Uterus (tissue), 4 donors: ENCODE data around the gene TMEM178A. TPM values are rescaled to one million over a fixed set of nuclear protein-coding genes. Genes with fewer than 3 reads are reported as not detected.
"Not testable (repeated sequence)": the region's sequence is repeated elsewhere in the genome, so short reads cannot be mapped to it uniquely, and the experiment has no call there.

Experiments used
- DNase-seq, 2 donors: peaks; one replicate each; pipeline ENCODE4 v3.0.0-alpha.2; 2019 to 2020
- H3K27ac ChIP-seq, 2 donors: fragments of 200-600 bp; sonication (generic); 1 replicate in 1 of 2; 2 replicates in 1 of 2; pipeline ENCODE4 v1.5.1; 2016 to 2018
- H3K27me3 ChIP-seq, 2 donors: fragments of 200-600 bp; sonication (generic); one replicate each; pipeline ENCODE4 v1.5.1; 2018 to 2019; ENCODE audit warnings: control low read depth in 1 of 2
- H3K36me3 ChIP-seq, 2 donors: fragments of 200-600 bp; sonication (generic); one replicate each; pipeline ENCODE4 v1.5.1; 2019; ENCODE audit warnings: control low read depth in 1 of 2
- H3K4me1 ChIP-seq, 2 donors: fragments of 200-600 bp; sonication (generic); one replicate each; pipeline ENCODE4 v1.5.1; 2018 to 2019; ENCODE audit warnings: control low read depth in 1 of 2
- H3K4me3 ChIP-seq, 2 donors: fragments of 200-600 bp; sonication (generic); 1 replicate in 1 of 2; 2 replicates in 1 of 2; pipeline ENCODE4 v1.5.1; 2018 to 2019; ENCODE audit warnings: mild to moderate bottlenecking in 1 of 2
- H3K9me3 ChIP-seq, 2 donors: fragments of 200-600 bp; sonication (generic); one replicate each; pipeline ENCODE4 v1.5.1; 2019; ENCODE audit warnings: control low read depth in 1 of 2
- POLR2A ChIP-seq, 2 donors: fragments of 450-650 bp; IDR thresholded peaks; one replicate each; pipeline ENCODE4 v1.6.1; 2016; ENCODE audit warnings: antibody characterized with exemption in 2 of 2, mild to moderate bottlenecking in 1 of 2, moderate library complexity in 1 of 2
- intact Hi-C: fragments of 100-400 bp; cut with DNase I; formaldehyde crosslinking; loops from one replicate; pipeline ENCODE4 v1.15.1; 2023; ENCODE audit warnings: low total_unique reads
- total RNA-seq, 4 donors: library from RNA; depleted of rRNA in 3 of 4; stranded (reverse); fragments of >200 nt in 3 of 4; gene quantifications; one replicate each; pipeline versions ENCODE4 v1.1.0 to v1.2.4, GENCODE V29; 2014 to 2023
- TF ChIP-seq, protein P1 (sequence below), 4 experiments: fragments of 200-600 bp in 2 of 4; fragments of 450-650 bp in 2 of 4; sonication (generic) in 2 of 4; IDR thresholded peaks; one replicate each; pipeline ENCODE4 v1.5.1; 2016 to 2019; ENCODE audit warnings: antibody characterized with exemption in 4 of 4, mild to moderate bottlenecking in 2 of 4, moderate library complexity in 1 of 4
- donor health status: DM: yes; HTN: yes; CAD: no.

The TMEM178A gene
- total RNA-seq, 4 donors from 2014 or later, result 3.1 to 3.9 TPM; not detected in 2

DNA sequence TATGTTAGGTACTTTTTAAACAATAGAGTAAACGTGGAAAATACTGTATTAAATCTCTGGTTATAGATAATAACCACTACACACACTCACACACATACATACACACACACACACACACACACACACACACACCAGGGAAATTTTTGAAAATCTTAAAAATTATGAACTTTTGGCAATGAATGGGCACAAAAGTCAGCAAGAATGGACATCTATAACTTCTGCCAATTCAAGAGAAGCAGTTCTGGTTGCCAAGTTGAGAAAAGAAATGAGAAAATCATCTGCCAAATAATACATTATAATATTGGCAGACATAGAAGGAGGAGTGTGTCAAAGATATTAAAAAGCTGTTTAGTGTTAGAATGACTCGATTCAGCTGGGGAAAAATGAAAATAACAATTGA, 42.9 kb upstream of the TMEM178A start:
- Histone ChIP-seq H3K4me3 (no peak overlapping the region), H3K27me3 (no peaks in the 10 kb centered on the region), H3K36me3 (no peaks in the 10 kb centered on the region), H3K9me3 (no peaks in the 10 kb centered on the region), H3K4me1 (no peaks in the 10 kb centered on the region), H3K27ac (no peak overlapping the region)
- no peak for DNase-seq
- intact Hi-C loops, result no loop called here
- TF ChIP-seq, protein P1, sequence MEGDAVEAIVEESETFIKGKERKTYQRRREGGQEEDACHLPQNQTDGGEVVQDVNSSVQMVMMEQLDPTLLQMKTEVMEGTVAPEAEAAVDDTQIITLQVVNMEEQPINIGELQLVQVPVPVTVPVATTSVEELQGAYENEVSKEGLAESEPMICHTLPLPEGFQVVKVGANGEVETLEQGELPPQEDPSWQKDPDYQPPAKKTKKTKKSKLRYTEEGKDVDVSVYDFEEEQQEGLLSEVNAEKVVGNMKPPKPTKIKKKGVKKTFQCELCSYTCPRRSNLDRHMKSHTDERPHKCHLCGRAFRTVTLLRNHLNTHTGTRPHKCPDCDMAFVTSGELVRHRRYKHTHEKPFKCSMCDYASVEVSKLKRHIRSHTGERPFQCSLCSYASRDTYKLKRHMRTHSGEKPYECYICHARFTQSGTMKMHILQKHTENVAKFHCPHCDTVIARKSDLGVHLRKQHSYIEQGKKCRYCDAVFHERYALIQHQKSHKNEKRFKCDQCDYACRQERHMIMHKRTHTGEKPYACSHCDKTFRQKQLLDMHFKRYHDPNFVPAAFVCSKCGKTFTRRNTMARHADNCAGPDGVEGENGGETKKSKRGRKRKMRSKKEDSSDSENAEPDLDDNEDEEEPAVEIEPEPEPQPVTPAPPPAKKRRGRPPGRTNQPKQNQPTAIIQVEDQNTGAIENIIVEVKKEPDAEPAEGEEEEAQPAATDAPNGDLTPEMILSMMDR (IDR thresholded peaks at IDR 0.05), result no peak
- TF ChIP-seq POLR2A (IDR thresholded peaks at IDR 0.05), result no peak

DNA sequence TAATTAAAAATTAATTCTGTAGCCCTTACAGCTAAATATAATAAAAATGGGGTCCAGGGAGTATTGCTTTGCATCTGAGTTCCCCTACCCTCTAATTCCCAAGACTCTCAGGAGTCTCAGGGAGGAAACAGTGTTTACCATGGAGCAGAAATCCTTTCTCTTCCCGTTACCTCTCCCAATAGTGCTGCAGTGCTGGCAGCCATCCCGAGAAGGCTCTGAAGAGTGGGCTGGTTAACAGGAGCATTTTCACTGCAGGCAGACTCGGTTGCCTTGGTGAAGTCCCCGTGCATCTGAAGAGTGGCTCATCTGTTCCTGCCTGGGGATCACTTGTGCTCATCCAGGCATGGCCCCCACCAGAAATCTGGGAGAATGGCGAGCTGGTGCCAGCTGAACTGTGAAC, 41.8 kb upstream of the TMEM178A start:
- H3K36me3 ChIP-seq, result no peaks in the 10 kb centered on the region
- H3K4me1 ChIP-seq, result no peaks in the 10 kb centered on the region
- H3K9me3 ChIP-seq, result no peaks in the 10 kb centered on the region
- H3K27ac ChIP-seq, result no peak overlapping the region
- TF ChIP-seq, protein P1 (IDR thresholded peaks at IDR 0.05), result no peak
- no peak for TF ChIP-seq POLR2A (IDR thresholded peaks at IDR 0.05)
- no peak overlapping the region for H3K4me3 ChIP-seq
- no peaks in the 10 kb centered on the region for H3K27me3 ChIP-seq
- no peak for DNase-seq
- intact Hi-C loops, result no loop called here

DNA sequence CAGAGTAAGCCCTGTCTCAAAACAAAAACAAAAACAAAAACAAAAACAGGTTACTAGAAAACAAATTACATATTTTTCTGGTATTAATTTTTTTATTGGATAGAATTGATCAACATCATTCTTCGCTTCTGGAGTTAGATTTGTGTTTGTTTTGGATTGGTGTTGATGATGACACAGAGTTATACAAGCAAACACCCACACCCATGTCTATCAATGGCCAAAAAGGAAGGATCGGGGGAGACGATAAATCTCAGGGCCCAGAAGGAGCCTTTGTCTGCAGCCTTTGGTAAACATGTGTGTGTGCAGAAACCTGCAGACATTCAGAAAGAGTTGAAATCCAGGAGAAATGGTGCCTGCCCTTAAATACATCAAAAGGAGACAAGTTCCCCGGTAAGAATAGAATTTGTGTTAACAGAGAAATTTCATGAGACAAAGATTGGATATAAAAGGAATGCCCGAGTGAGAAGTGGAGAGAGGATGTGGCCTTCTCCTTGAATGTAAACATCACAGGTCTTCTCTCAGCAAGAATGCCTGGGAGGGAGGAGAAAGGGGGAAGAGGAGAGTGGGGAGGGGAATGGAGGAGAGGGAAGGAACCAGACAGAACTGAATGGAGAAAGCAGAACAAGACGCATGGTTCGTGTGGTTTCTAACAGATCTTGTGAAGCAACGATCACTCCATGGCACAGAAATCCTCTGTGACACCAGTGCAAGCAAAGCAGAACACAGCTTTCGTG, 40.4 kb upstream of the TMEM178A start:
- DNase-seq, result no peak
- H3K27me3 ChIP-seq, result no peaks in the 10 kb centered on the region
- no peak overlapping the region for H3K27ac ChIP-seq
- H3K4me3 ChIP-seq, result no peak overlapping the region
- H3K4me1 ChIP-seq, result no peaks in the 10 kb centered on the region
- intact Hi-C loops, result no loop called here
- no peaks in the 10 kb centered on the region for H3K36me3 ChIP-seq
- TF ChIP-seq, protein P1 (IDR thresholded peaks at IDR 0.05), result no peak
- TF ChIP-seq POLR2A (IDR thresholded peaks at IDR 0.05), result no peak
- no peaks in the 10 kb centered on the region for H3K9me3 ChIP-seq

DNA sequence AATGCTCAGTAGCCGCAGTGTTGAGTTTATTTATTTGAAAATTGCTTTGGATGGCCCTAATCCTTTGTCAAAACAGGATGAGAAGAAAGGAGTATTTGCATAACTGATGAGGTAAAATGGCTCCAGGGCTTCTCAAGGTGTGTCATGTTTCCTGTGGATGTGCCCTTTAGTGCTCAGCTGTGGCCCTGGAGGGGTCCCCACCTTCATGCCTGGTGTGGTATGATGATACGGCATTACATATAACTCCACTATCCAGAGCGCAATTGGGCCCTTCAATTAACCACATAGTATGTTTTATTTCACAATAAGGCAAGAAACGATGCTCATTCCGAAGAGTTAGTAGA, 39.8 kb upstream of the TMEM178A start:
- TF ChIP-seq POLR2A (IDR thresholded peaks at IDR 0.05), result no peak
- TF ChIP-seq, protein P1 (IDR thresholded peaks at IDR 0.05), result no peak
- H3K27ac ChIP-seq, result no peak overlapping the region
- no peaks in the 10 kb centered on the region for H3K9me3 ChIP-seq
- no peaks in the 10 kb centered on the region for H3K36me3 ChIP-seq
- H3K27me3 ChIP-seq, result no peaks in the 10 kb centered on the region
- no peak overlapping the region for H3K4me3 ChIP-seq
- H3K4me1 ChIP-seq, result no peaks in the 10 kb centered on the region
- intact Hi-C loops, result no loop called here
- DNase-seq, result no peak

DNA sequence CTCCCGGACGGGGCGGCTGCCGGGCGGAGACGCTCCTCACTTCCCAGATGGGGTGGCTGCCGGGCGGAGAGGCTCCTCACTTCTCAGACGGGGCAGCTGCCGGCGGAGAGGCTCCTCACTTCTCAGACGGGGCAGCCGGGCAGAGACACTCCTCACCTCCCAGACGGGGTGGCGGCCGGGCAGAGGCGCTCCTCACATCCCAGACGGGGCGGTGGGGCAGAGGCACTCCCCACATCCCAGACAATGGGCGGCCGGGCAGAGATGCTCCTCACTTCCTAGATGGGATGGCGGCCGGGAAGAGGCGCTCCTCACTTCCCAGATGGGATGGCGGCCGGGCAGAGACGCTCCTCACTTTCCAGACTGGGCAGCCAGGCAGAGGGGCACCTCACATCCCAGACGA, 37.4 kb upstream of the TMEM178A start:
- H3K36me3 ChIP-seq, H3K4me1 ChIP-seq, H3K4me3 ChIP-seq, H3K27me3 ChIP-seq, intact Hi-C loops, DNase-seq, H3K27ac ChIP-seq, H3K9me3 ChIP-seq: not testable (repeated sequence)

DNA sequence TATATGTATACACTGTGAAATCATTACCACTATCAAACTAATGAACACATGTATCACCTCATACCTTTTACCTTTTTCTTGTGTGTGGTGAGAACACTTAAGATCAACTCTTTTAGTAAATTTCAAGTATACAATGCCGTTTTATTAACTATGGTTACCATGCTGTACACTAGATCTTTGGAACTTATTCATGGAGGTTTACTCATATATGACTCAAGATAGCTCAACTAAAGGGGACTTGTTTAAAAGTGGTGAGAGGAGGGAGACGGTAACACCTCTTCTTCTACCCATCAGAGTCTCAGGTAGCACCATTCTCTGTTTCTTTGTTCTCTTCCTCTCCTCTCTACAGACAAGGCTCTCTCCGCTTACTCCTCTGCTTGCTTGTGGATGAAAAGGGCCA, 36.1 kb upstream of the TMEM178A start:
- Histone ChIP-seq H3K36me3 (no peaks in the 10 kb centered on the region), H3K4me1 (no peaks in the 10 kb centered on the region), H3K9me3 (no peaks in the 10 kb centered on the region), H3K27me3 (no peaks in the 10 kb centered on the region), H3K4me3 (no peak overlapping the region), H3K27ac (no peak overlapping the region)
- intact Hi-C loops, result no loop called here
- TF ChIP-seq, protein P1 (IDR thresholded peaks at IDR 0.05), result no peak
- no peak for TF ChIP-seq POLR2A (IDR thresholded peaks at IDR 0.05)
- DNase-seq, result no peak
